B cell (primary cell): ENCODE measurements around the gene DOCK3. TPM values are rescaled to one million over a fixed set of nuclear protein-coding genes. Genes with fewer than 3 reads are reported as not detected.

Experiments used
- ATAC-seq: fragments of 200-7000 bp; cut with Tn5 transposase; one replicate; pipeline ENCODE4 v1.10.0; 2021; ENCODE audit warnings: low read depth, mild to moderate bottlenecking, moderate number of reproducible peaks, moderate library complexity
- CTCF ChIA-PET: fragments of 350-600 bp; sonication (Branson Sonifier 250); formaldehyde crosslinking; loops from one replicate; lab custom pipeline; 2021; ENCODE audit warnings: antibody characterized with exemption, inconsistent platforms; lab: Charles Lee
- POLR2A ChIA-PET: fragments of 350-600 bp; sonication (Branson Sonifier 250); formaldehyde crosslinking; loops from one replicate; lab custom pipeline; 2021; ENCODE audit warnings: antibody characterized with exemption; lab: Charles Lee
- DNase-seq: peaks from one replicate; pipeline ENCODE4 v3.0.0; 2013
- H2AFZ ChIP-seq: 2 replicates; pipeline ENCODE4 v1.6.1; 2012; ENCODE audit warnings: mild to moderate bottlenecking, low read depth, low read length; ENCODE audit not compliant: insufficient read depth, poor library complexity, severe bottlenecking
- H3K27ac ChIP-seq, 2 donors: 1 replicate in 1 of 2; 2 replicates in 1 of 2; pipeline ENCODE4 v1.5.1; 2012 to 2013; ENCODE audit warnings: low read length in 2 of 2, mild to moderate bottlenecking in 2 of 2, moderate library complexity in 1 of 2
- H3K27me3 ChIP-seq, 4 experiments: fragments of 200-600 bp in 1 of 4; sonication (generic) in 1 of 4; replicated peaks in 1 of 4; 1 replicate in 2 of 4; 2 replicates in 2 of 4; pipeline versions ENCODE4 v1.6.1 to v1.7.0; 2013 to 2016; ENCODE audit warnings: low read length in 3 of 4, mild to moderate bottlenecking in 2 of 4, mixed read lengths in 1 of 4, moderate library complexity in 1 of 4; ENCODE audit not compliant: insufficient read depth in 4 of 4, control insufficient read depth in 3 of 4; ENCODE audit errors: control extremely low read depth in 1 of 4
- H3K36me3 ChIP-seq, 2 experiments: replicated peaks in 1 of 2; 1 replicate in 1 of 2; 2 replicates in 1 of 2; pipeline versions ENCODE4 v1.6.1 to v1.7.1; 2013; ENCODE audit warnings: low read length in 1 of 2; ENCODE audit not compliant: insufficient read depth in 2 of 2, control insufficient read depth in 1 of 2; ENCODE audit errors: control extremely low read depth in 1 of 2, extremely low read depth in 1 of 2
- H3K4me1 ChIP-seq, 2 donors: fragments of 200-600 bp in 1 of 2; sonication (generic) in 1 of 2; 1 replicate in 1 of 2; 2 replicates in 1 of 2; pipeline versions ENCODE4 v1.5.1 to v1.6.1; 2013 to 2017; ENCODE audit warnings: low read length in 2 of 2; ENCODE audit not compliant: control insufficient read depth in 2 of 2, insufficient read depth in 2 of 2
- H3K4me2 ChIP-seq: replicated peaks from 2 replicates; pipeline ENCODE3; 2012; ENCODE audit warnings: mild to moderate bottlenecking, low read depth, low read length; ENCODE audit not compliant: poor library complexity, severe bottlenecking
- H3K4me3 ChIP-seq, 5 experiments: fragments of 200-600 bp in 1 of 5; sonication (generic) in 1 of 5; 1 replicate in 3 of 5; 2 replicates in 2 of 5; pipeline versions ENCODE4 v1.5.1 to v1.7.0; 2011 to 2016; ENCODE audit warnings: low read length in 4 of 5, mild to moderate bottlenecking in 4 of 5, low read depth in 2 of 5, control low read depth in 1 of 5, moderate library complexity in 1 of 5; ENCODE audit not compliant: insufficient read depth in 1 of 5; ENCODE audit errors: control extremely low read depth in 1 of 5, extremely low read depth in 1 of 5
- H3K79me2 ChIP-seq: fragments of 200-600 bp; sonication (generic); one replicate; pipeline ENCODE4 v1.6.0; 2016; ENCODE audit warnings: low read length; ENCODE audit not compliant: control insufficient read depth, insufficient read depth
- H3K9ac ChIP-seq: fragments of 200-600 bp; sonication (generic); 2 replicates; pipeline ENCODE4 v1.6.1; 2017; ENCODE audit warnings: mild to moderate bottlenecking, low read length, moderate library complexity
- H3K9me3 ChIP-seq, 3 donors: one replicate each; pipeline versions ENCODE4 v1.6.1 to v1.7.1; 2013; ENCODE audit warnings: low read length in 2 of 3; ENCODE audit not compliant: control insufficient read depth in 2 of 3, insufficient read depth in 1 of 3; ENCODE audit errors: control extremely low read depth in 1 of 3
- H4K20me1 ChIP-seq: 2 replicates; pipeline ENCODE4 v1.6.0; 2012; ENCODE audit warnings: mild to moderate bottlenecking, low read length; ENCODE audit not compliant: insufficient read depth, control insufficient read depth, poor library complexity, severe bottlenecking
- H3K27ac Mint-ChIP-seq: one replicate; pipeline ENCODE4 v1.8.0; 2021; ENCODE audit warnings: mixed read lengths
- H3K27me3 Mint-ChIP-seq: one replicate; pipeline ENCODE4 v1.8.0; 2021; ENCODE audit warnings: mixed read lengths
- H3K4me1 Mint-ChIP-seq: one replicate; pipeline ENCODE4 v1.8.0; 2021; ENCODE audit warnings: mixed read lengths
- H3K4me3 Mint-ChIP-seq: one replicate; pipeline ENCODE4 v1.8.0; 2021; ENCODE audit warnings: mixed read lengths
- H3K9me3 Mint-ChIP-seq: one replicate; pipeline ENCODE4 v1.8.0; 2022; ENCODE audit warnings: mixed read lengths; ENCODE audit not compliant: insufficient read depth
- EZH2 ChIP-seq: IDR thresholded peaks from 2 replicates; pipeline ENCODE4 v1.6.1; 2012; ENCODE audit warnings: borderline replicate concordance, low read depth, mild to moderate bottlenecking, moderate library complexity, low read length; ENCODE audit not compliant: insufficient read depth, poor library complexity, severe bottlenecking
- WGBS: methylation state at CpG from one replicate; pipeline ENCODE4 v1.1.5; 2013; ENCODE audit warnings: missing lambda C conversion rate; ENCODE audit not compliant: insufficient coverage; 5-methylcytosine and 5-hydroxymethylcytosine counted together
- intact Hi-C: fragments of 100-400 bp; cut with micrococcal nuclease; formaldehyde crosslinking; loops from one replicate; pipeline ENCODE4 v1.10.0; 2022
- polyA plus RNA-seq: library from polyadenylated mRNA; depleted of rRNA; stranded (reverse); fragments of >200 nt; gene quantifications from 2 replicates; pipeline ENCODE4 v1.2.3, GENCODE V29; 2012
- total RNA-seq, 2 donors: library from RNA; stranded (reverse); fragments of 120-200 nt in 1 of 2; gene quantifications; 1 replicate in 1 of 2; 2 replicates in 1 of 2; pipeline versions ENCODE4 v1.2.3 to v1.2.4, GENCODE V29; 2013 to 2022
- TF ChIP-seq, protein P1 (sequence below): fragments of 200-600 bp; IDR thresholded peaks from one replicate; pipeline ENCODE4 v1.8.0; 2022; ENCODE audit warnings: antibody characterized with exemption, mild to moderate bottlenecking

Gene DOCK3
- total and polyA plus RNA-seq, 2 donors (not counting 1 experiment from before 2014, with no cell fraction given) = 0.06 to 0.30 TPM

DNA sequence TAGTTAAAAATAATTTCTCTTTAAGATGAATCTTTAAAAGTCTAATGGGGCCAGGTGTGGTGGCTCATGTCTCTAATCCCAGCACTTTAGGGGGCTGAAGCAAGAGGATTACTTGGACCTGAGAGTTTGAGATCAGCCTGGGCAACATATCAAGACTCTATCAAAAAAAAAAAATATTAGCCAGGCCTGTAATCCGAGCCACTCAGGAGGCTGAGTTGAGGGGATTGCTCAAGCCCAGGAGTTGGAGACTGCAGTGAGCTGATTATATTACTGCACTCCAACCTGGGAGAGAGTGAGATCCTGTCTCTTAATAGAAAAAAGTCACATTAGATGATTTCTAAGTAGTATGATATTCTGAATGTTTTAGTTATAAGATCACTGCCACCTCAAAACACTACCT lies 388.3 kb downstream of the DOCK3 start:
- Histone ChIP-seq H3K4me3 (no peak overlapping the region), H3K9me3 (no peaks in the 10 kb centered on the region), H3K4me2 (no peak overlapping the region), H2AFZ (no peak overlapping the region), H3K9ac (no peak overlapping the region), H3K4me1 (no peaks in the 10 kb centered on the region), H3K27ac (no peak overlapping the region), H4K20me1 (no peaks in the 10 kb centered on the region), H3K36me3 (no peaks in the 10 kb centered on the region), H3K79me2 (no peaks in the 10 kb centered on the region), H3K27me3 (peaks cover 0 to 6% (median 0%) of the 10 kb centered on the region in 4 experiments)
- H3K27ac Mint-ChIP-seq = no peak overlapping the region
- CTCF ChIA-PET = interaction anchor here (1.1 kb wide), 1 partner anchor 21 kb away, joined by 3 read pairs; no protein-coding TSS in a partner anchor
- H3K9me3 Mint-ChIP-seq = no peaks in the 10 kb centered on the region
- no peak for TF ChIP-seq EZH2
- no peaks in the 10 kb centered on the region for H3K4me1 Mint-ChIP-seq
- ATAC-seq = no peak
- POLR2A ChIA-PET = no interaction called here
- no peak overlapping the region for H3K4me3 Mint-ChIP-seq
- peaks cover 27% of the 10 kb centered on the region for H3K27me3 Mint-ChIP-seq
- DNase-seq = no peak
- intact Hi-C loops = no loop called here
- no CpG with 5 or more reads among the region's 1 CpG for WGBS

DNA sequence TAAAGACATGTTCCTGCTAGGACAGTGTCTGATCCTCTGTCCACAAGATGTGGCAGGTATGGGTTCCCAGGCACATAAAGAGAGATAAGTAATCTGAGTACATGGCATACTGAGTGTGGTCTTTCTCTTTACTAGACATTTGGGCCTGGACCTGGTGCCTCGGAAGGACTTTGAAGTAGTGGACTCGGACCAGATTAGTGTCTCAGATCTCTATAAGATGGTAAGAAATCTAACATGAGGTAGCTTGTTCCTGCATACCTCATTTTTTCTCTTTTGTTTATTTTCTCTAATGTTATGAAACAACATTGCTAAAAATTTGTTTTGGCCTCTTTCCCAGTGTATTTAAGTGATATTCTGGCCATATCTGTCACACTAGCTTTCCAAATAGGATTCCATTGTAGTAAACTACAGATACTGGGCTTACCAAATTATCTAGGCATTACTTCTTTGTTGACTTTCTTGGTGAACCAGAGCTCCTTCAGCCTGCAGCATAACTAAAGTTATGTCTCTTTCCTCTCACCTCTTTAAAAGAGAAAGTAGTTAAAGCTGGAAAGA lies 400.6 kb downstream of the DOCK3 start:
- CTCF ChIA-PET = no interaction called here

More for the DNA sequence above, 400.6 kb downstream of the DOCK3 start:
- H4K20me1 ChIP-seq = no peaks in the 10 kb centered on the region
- no peaks in the 10 kb centered on the region for H3K36me3 ChIP-seq
- H3K4me3 Mint-ChIP-seq = no peak overlapping the region
- no peaks in the 10 kb centered on the region for H3K79me2 ChIP-seq
- H3K27ac ChIP-seq = no peak overlapping the region
- H3K4me1 ChIP-seq = no peaks in the 10 kb centered on the region
- POLR2A ChIA-PET = no interaction called here
- H3K9ac ChIP-seq = no peak overlapping the region
- intact Hi-C loops = no loop called here
- ATAC-seq (no peak), DNase-seq (no peak)
- no peaks in the 10 kb centered on the region for H3K9me3 Mint-ChIP-seq
- TF ChIP-seq, protein P1, sequence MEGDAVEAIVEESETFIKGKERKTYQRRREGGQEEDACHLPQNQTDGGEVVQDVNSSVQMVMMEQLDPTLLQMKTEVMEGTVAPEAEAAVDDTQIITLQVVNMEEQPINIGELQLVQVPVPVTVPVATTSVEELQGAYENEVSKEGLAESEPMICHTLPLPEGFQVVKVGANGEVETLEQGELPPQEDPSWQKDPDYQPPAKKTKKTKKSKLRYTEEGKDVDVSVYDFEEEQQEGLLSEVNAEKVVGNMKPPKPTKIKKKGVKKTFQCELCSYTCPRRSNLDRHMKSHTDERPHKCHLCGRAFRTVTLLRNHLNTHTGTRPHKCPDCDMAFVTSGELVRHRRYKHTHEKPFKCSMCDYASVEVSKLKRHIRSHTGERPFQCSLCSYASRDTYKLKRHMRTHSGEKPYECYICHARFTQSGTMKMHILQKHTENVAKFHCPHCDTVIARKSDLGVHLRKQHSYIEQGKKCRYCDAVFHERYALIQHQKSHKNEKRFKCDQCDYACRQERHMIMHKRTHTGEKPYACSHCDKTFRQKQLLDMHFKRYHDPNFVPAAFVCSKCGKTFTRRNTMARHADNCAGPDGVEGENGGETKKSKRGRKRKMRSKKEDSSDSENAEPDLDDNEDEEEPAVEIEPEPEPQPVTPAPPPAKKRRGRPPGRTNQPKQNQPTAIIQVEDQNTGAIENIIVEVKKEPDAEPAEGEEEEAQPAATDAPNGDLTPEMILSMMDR = no peak
- TF ChIP-seq EZH2 = no peak
- no CpG with 5 or more reads among the region's 2 CpGs for WGBS
- no peak overlapping the region for H3K27ac Mint-ChIP-seq
- no peak overlapping the region for H3K4me3 ChIP-seq
- H3K4me1 Mint-ChIP-seq = no peaks in the 10 kb centered on the region
- no peak overlapping the region for H3K4me2 ChIP-seq
- H3K27me3 ChIP-seq = no peaks in the 10 kb centered on the region
- H3K27me3 Mint-ChIP-seq = peaks cover 12% of the 10 kb centered on the region
- H3K9me3 ChIP-seq = no peaks in the 10 kb centered on the region
- H2AFZ ChIP-seq = no peak overlapping the region
